Activated CD4-positive, alpha-beta T cell treated with anti-CD3 and anti-CD28 coated beads for 4 hours (primary cell): ENCODE data around the gene TBX4.
"Not testable (repeated sequence)": the region's sequence is repeated elsewhere in the genome, so short reads cannot be mapped to it uniquely, and the experiment has no call there.

Experiments
- DNase-seq, 2 donors: peaks; one replicate each; pipeline ENCODE4 v3.0.0-alpha.2; 2020

Gene TBX4

DNA sequence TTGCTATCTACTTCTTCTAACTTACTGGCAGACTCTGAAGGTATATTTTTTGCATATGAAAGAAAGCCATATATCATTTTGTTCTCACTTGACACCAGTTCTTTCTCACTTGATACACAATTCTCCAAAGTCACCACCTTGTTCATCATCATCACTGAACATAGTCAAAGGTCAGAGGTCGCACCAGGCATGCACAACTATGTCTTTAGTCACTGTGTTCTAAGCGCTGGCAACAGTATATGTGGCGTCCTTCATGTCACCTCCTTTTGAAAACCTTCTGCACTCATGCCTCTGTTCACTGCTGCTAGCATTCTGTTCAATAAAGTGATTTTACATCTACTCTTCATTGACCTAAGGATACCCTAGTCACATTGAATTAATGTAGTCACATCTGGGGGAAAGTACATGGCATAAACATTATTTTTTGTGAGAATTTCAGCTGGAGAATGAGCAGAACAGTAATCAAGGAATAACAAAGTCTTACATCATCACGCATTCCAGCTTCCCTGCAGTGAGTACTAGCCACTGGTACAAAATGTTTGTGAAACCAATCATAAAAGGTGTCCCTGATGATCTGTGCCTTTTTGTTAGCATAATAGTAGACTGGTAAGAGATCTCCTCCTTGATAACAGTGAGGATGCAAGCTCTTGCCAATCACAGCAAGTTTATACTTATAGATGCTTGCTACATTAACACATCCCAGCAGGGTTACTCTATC lies 20.5 kb upstream of the TBX4 start:
- no peak for DNase-seq

DNA sequence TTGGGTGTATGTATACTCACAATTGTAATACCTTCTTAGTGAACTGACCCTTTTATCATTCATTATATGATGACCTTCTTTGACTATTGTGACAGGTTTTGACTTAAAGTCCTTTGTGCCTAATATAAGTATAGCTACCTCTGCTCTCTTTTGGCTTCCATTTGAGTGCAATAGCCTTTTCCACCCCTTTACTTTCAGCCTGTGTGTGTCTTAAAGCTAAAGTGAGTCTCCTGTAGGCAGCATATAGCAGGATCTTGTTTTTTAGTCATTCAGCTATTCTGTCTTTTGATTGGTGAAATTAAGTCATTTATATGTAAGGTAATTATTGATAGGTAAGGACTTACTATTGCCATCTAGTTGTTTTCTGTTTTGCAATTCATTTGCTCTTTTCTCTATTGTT lies 15.9 kb upstream of the TBX4 start:
- no peak for DNase-seq

GRCh38 chr17:61436995-61437704 lies 15.1 kb upstream of the TBX4 start:
- no peak for DNase-seq

DNA sequence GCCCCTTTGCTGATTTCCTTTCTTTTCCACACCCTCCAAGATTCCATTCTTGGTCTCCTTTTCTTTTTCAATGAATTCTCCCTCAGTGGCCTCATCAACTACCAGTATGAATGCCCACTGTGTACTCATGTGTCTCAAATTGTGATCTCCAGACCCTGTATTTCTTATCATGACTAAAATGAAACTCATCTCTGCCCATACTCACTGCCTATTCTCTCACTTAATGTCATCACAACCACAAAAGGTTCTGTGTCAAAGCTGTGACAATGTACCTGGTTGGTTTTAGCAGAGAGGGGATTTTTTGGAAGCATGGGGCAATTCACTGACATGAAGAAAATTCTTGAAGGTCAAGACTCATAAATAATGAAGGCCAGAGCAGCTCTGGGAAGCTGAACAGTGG lies 11.5 kb upstream of the TBX4 start:
- DNase-seq = no peak

DNA sequence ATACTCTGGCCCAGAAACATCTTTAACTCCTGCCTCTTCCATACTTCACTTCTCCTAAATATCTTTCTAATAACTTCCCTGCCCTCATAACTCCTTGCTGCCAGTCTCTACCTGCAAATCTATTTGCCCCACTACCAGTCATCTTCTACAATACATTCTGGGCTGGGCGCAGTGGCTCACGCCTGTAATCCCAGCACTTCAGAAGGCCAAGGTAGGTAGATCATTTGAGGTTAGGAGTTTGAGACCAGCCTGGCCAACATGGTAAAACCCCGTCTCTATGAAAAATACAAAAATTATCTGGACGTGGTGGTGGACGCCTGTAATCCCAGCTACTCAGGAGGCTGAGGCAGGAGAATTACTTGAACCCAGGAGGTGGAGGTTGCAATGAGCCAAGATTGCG lies 10.7 kb upstream of the TBX4 start:
- not testable (repeated sequence) for DNase-seq

DNA sequence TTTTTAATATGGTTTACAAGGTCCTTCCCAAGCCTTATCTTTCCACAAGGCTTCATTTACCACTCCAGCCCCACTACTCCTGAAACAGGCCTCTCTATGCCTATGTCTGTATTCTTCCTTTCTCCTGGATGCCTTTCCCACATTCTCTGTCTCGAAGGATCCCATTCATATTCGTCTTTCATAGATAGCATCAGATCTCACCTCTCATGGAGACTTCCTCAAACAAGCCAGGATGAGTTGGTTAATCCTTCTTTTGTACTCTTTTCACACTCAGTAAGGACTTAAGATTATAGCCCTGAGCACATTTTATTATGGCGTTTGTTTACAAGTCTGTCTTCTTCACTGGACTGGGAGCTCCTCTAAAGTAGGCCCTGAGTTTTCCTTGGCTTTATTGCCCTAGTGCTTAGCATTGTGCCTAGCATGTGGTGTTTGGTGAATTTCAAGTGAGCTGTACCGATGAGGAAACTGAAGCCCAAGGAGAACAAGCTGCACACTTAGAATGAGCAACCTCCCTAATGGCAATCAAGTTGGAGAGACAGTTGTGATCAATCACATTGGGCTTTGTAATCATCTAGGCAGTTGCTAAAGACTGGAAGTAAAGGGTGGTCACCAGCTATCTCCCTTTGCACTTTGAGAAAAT lies 10.0 kb upstream of the TBX4 start:
- DNase-seq = no peak

GRCh38 chr17:61442878-61443474 lies 9.2 kb upstream of the TBX4 start:
- no peak for DNase-seq

DNA sequence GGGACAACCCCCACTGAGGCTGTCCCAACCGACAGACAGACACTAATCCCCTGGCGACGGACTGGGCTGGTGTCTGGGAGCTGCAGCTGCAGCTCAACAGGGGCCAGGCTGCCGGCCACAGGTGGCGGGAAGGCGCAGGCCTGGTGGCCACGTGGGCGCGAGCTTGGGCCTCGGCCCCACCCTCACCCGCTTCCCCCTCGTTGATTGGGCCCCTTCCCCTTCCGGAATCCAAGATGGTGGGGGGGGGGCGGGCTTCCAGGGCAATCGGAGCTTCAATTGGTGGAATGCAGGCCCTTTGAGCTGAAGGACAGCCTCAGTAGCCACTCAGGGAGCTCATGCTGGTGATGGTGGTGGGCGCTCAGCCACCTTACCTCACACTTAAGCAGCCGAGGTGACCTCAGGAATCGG lies 8.7 kb upstream of the TBX4 start:
- no peak for DNase-seq

DNA sequence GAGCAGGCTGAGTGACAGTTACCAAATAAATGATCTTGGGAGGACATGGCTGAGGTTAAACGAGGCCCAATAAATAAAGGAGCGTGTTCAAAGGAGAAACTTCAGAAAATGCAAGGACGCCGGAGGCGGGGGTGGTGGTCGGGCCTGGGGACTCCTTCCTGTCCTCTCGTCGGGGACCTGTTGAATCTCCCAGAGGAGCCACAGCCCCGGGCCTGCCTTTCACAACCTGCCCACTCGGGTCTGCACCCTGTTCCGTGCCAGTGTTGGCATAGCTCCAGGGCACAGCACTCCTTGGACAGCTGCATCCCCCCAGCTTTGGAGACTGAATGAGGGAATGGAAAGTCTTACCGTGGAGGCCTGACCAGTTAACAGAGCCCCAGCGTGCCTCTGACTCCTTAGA lies 8.1 kb upstream of the TBX4 start:
- DNase-seq = no peak

DNA sequence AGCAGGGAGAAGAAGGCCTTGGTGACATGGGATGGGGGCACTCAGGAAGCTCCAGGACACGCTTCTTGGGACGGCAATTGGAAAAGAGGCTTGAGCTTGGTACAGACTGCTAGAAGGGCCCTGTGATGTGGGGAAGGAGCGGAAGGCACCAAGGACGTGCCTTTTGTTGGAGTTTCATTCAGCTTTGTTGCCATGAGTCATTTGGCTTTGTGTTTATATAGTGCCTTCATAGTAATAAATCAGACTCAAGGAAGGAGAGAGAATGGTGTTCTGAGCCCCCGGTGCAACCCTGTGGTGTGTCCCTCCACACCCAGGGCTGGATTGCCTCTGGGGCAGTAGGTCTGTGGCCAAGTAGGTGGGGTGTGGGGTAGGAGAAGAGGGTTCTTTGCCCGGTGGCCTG lies 7.4 kb upstream of the TBX4 start:
- DNase-seq = no peak

DNA sequence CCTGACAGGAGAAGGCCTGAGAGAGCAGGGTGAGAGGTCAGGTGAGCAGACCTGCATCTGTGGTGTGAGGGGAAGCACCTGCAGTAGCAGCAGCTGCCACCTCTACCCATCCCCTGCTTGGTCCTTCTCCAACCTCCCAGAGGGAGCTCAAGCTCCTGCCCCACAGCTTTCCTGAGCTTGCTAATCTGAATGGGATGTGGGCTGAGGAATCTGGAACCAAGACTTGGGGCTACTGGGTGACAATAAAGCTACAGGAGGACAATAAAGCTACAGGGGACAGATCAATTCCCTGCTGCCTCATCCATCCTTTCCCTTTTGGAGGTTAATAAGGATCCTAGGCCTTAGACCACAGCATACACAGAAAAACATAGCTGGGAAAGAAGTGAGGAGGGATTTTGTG lies 4.9 kb upstream of the TBX4 start:
- DNase-seq = no peak

DNA sequence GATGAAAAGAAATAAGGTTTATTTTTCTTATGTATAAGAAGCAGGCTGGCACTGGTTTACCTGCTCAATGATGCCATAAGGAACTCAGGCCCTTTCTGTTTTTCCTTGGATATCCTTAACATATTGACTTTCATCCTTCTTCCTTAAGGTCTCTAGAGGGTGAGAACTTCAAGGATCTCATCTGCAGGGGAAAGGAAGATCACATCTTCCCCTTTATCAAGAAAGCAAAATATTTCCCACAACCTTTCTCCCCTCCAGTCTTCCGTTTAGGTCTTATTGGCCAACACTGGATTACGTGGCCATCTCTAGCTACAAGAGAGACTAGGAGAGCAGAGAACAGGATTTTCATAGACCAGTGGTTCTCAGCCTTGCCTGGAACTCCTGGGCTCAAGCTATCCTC lies 4.2 kb upstream of the TBX4 start:
- no peak for DNase-seq

DNA sequence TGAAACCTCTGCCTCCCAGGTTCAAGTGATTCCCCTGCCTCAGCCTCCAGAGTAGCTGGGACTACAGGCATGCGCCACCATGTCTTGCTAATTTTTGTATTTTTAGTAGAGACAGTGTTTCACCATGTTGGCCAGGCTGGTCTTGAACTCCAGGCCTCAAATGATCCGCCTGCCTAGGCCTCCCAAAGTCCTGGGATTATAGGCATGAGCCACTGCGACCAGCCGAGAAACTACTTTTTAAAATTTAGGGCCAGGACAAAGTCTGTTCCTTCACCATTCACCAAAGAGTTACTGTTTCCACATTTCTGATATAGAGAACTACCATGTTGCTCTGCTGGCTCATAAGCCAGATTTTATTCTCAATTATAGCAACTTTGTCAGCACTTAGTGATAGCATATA lies 3.1 kb upstream of the TBX4 start:
- not testable (repeated sequence) for DNase-seq

DNA sequence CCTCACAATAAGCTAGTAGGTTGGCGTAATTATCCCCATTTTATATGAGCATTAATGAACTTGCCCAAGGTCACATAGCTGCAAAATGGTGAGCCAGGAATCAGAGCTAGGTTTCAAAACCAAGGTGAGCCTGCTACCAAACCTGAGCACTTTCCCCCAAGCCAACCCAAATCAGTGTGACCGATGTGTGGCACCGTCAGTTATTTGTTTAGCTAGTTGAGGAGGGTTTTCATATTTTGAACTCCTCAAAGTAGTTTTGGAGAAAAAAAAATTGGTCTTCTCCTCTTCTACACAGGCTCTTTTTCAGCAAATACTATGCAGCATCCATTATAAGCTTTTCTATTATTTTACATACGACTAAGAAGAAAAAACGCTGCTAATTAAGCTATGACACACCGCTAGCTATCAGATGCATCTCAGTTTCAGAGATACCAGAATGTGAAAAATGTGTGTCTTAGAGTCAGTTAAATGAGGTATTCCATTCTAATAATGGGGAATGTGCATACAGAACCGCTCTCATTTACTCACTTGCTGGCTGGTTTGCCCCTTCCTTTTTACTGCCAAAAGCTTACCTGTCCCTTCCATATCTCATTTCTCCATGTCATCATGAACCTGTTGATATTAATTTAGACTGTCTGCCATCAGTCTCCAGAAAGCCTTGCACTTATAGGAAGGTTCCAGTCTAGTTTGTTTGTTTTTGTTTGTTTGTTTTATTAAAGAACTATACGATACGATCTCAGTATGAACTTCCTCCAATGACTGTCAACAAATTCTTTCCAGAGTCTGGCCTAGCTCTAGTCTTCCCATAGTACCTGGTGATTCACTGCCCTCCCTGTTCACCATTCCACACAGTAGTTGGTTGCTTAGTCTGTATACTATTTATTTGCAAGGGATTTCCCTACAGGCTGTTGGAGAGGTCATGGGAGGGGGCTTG lies 2.2 kb upstream of the TBX4 start:
- DNase-seq = no peak

DNA sequence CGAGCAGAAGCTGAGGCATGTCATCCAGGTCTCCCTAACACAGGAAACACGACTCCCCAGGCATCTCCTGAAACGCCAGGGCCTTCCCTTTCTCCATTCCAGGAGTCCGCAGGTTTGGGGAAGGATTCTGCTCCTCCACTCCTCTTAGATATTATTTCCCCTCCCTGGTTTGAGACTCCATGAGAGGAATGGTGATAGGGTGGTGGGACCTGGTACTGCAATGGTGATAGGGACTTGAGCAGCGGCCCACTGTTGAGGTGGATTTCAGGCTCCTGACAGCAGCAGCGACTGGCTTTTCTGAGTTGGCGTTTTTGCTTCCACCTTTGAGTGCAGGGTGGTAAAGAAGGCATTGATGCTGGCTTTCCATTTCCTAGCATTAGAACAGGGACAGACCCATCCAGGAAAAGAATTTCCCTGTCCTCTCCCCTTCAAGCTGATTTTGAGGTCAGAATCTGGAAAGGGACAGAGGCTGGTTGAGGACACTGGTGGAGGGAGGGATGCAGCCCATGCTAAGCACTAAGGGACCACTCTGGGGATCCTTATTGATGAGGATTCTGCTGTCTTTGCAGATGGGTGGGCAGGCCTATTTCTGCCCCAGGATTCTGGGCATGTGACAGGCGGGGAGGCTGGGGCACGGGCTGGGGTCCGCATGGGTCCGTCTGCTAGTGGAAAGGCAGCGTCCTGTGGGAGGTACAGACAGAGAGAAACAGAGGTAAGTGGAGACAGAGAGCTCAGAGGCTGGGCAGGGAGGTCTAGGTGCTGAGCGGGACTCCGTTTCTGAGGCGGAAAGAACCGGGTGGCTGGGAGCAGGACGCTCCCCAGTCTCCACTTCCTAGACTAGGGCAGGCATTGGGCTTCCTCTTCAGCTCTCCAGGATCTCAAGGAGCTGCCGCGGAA lies 1.3 kb upstream of the TBX4 start:
- DNase-seq = no peak

DNA sequence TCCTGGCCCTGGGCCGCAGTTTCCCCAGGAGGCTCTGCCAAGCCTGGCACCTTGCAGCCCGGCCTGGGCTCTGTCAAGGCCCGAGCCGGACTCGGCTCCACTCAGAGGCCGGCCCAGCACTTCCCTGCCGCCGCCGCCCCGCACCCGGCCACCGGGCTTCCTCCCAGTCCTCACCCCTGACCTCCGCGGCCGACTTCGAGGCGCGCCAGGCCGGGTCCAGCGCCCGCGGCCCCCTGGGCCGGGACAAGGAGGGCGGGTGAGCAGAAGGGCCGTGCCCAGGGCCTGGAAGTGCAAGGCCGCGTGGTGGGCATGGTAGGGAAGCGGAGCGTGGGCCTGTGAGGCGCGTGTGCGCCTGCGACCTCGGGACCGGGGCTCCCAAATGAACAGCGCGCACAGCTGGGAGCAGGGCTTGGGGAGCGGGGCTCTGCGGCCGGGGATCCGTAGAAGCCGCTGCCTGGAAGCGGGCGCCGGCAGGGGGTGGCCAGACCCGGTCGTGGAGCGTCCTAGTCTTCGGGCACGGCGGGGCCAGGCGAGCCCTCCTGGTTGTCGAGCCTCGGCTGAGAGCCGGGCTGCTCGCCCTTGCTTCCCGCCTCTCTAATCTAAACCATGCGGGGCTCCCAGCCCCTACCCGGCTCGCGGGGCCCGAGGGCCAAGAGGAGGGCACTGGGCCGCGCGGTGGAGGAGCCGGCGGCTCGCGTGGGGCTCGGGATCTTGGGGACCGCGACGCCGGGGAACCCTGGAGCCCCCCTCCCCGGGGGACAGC lies 503 bp upstream of the TBX4 start:
- DNase-seq = no peak

GRCh38 chr17:61453566-61454380 lies 1.6 kb downstream of the TBX4 start:
- DNase-seq = no peak

DNA sequence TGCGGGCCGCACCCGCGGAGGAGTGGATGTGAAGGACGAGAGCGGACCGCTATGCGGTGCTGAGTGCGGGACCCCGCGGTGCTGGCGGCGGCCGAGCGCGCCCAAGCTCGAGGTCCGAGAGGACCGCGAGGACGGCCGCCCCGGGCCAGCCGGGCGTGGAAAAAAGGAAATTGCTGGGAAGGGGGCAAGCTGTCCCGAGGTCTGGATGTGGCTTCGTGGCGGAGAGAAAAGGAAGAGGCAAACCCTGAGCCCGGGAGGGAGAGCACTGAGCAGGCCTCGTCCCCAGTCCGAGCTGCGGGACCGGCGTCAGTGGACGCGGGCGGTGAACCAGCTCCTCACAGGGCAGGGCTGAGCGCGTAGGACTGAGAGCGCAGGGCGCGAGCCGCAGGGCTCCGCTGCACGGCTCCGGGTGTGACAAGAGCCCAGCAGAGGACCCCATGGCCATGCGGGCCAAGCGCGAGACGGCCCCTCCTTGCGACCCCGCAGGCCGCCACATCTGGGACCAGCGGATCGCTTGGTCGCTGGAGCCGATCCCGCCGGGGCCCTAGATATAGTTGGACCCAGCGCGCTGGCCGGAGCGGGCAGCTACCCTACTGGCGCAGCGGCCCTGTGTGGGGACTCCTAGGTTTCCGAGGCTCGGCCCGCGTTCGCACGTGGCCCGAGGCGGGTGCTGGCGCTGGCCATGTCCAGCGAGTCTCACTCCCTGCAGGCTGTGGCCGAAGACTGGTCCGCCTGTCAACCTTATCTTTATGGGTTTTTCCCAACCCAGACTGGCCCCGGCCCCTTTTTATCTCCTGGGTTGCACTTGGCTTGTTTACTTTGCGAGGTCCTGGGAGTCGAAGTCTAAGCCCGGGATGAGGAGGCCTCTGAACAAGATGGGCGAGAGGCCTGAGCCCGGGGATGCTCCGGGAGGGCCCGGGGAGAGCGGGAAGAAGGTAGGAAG lies 2.4 kb downstream of the TBX4 start:
- DNase-seq = no peak
